GM18907 (cell line): Measurements from ENCODE around the gene UTY.
"Not testable (repeated sequence)": the region's sequence is repeated elsewhere in the genome, so short reads cannot be mapped to it uniquely, and the experiment has no call there.

Experiments
- ATAC-seq: cut with Tn5 transposase; IDR thresholded peaks from one replicate; pipeline ENCODE4 v1.9.1; 2021; ENCODE audit warnings: mild to moderate bottlenecking, moderate library complexity; ENCODE audit not compliant: unreplicated experiment

Gene UTY

GRCh38 chrY:13312966-13313365 is 166.9 kb downstream of the UTY start:
- ATAC-seq = no peak

GRCh38 chrY:13307959-13308358 is 171.9 kb downstream of the UTY start:
- ATAC-seq = no peak

GRCh38 chrY:13300795-13301194 is 179.0 kb downstream of the UTY start:
- no peak for ATAC-seq

GRCh38 chrY:13299411-13299810 is 180.4 kb downstream of the UTY start:
- no peak for ATAC-seq

DNA sequence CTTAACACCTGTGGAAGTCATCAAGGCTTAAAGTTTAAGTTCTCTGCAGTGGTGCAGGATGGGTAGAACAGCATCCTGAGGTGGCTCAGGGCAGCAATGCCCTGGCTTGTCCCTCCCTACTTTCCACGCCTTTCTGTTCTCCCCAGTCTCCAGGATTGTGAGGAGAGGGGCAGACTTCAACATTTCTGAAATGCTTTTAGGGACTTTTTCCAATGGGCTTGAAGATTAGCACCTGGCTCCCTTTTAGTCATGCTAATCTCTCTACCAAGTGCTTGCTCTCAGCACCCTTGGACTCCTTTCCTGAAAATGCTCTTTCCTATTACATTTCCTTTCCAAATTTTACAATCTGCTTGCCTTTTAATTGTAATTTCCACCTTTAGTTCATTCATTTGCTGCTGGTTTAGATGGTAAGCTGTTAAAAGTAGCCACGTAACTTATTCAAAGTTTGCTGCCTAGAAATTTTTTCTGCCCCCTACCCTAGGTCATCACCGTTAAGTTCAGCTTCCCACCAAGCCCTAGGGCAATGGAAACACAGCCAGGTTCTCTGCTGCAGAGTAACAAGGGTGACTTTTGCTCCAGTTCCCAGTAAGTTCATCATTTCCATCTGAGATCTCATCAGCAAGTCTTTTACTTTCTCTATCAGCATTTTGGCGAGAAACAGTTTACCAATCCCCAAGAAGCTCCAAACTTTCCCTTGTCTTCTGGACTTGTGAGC is 183.5 kb downstream of the UTY start:
- ATAC-seq = no peak

DNA sequence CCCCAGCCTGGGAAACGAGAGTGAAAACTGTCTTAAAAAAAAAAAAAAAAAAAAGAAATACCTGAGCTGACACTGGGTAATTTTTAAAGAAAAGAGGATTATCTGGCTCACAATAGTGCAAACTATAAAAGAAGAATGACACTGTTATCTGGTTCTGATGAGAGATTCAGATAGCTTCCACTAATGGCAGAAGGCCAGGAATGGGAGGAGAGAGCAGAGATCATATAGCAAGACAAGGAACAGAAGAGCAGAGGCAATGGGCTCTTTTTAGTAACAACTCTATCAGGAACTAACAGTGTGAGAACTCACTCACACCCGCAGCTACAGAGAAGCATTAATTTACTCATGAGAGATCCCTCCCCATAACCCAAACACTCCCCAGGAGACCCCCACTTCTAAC is 184.8 kb downstream of the UTY start:
- no peak for ATAC-seq

- no peak for ATAC-seq
Observed at GRCh38 chrY:13291199-13291598, 188.6 kb downstream of the UTY start.

- ATAC-seq = not testable (repeated sequence)
Observed at GRCh38 chrY:13282151-13283054, 197.4 kb downstream of the UTY start.

- ATAC-seq = no peak
Observed at GRCh38 chrY:13279561-13279960, 200.3 kb downstream of the UTY start.

DNA sequence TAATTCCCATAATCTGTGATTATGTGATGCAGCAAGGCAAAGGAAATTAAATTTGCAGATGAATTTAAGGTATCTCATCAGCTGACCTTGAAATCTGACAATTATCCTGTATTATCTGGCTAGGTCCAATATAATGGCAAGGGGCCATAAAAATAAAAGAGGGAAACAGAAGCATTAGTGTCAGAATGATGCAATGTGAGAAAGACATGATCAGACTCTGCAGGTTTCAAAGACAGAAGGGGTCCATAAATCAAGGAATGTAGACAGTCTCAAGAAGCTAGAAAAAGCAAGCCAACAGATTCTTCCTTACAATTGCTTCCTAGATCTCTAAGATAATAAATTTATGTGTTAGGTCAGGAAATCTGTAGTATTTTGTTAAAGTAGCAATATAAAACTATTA is 208.1 kb downstream of the UTY start:
- no peak for ATAC-seq

DNA sequence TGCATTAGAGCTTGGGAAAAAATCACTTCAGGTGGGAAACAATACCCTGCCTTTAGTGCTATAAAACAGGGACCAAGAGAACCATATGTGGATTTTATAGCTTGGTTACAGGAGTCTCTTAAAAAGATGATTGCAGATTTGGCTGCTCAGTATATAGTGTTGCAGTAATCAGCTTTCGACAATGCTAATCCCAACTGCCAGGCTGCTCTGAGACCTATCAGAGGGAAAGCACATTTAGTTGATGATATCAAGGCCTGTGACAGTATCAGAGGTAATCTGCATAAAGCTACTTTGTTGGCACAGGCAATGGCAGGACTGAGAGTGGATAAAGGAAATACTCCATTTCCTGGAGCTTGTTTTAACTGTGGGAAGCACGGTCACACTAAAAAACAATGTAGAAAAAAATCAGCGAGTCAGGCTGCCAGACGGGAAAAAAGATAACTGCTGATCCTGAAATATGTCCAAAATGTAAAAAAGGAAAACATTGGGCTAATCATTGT is 225.8 kb downstream of the UTY start:
- not testable (repeated sequence) for ATAC-seq

GRCh38 chrY:13250421-13250820 is 229.4 kb downstream of the UTY start:
- ATAC-seq = no peak

- ATAC-seq = no peak
Observed at GRCh38 chrY:13243716-13244115, 236.1 kb downstream of the UTY start.

GRCh38 chrY:13233901-13234300 is 245.9 kb downstream of the UTY start:
- ATAC-seq = no peak

- no peak for ATAC-seq
Observed at GRCh38 chrY:13233118-13233517, 246.7 kb downstream of the UTY start.

DNA sequence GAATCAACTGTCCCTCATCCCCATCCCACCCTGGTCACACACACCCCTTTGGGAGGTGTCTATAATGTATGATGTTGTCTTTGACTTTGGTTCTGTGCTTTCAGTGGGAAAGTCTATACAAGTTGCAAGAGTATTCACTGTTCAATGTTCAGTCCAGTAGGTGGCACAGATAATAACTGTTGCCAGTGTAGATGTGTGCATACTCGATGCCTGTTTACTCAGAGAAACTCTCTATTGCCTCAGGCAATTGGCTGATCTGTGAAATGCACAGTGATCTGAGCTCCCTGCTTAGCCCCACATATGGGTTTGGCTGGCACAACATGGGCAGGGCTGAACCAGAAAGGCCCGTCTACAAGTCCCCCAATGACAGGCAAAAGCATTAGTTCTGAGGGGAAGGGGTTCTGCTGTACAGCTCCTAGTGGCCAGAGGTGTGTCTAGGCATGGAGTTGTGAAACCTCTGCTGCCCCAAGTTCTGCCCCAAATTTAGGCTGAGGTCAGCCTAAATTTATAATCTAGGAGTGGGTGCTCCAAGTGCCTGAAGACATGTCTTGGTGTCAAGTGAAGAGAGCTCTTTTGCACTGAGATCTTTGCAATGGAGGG is 252.4 kb downstream of the UTY start:
- ATAC-seq = no peak

- no peak for ATAC-seq
Observed at GRCh38 chrY:13210961-13211646, 268.7 kb downstream of the UTY start.

DNA sequence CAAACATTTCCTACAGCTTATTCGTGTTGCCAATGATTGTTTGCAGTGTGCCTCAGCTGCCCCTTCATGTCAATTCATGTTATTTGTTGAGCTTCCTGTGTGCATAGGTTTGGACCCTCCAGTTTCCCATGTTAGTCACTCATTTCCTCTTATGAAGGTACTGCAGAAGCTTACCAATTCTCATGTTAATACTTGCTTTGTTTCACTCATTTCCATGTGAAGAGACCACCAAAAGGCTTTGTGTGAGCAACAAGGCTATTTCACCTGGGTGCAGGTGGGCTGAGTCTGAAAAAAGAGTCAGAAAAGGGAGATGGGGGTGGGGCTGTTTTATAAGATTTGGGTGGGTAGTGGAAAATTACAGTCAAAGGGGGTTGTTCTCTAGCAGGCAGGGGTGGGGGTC is 274.6 kb downstream of the UTY start:
- no peak for ATAC-seq
